ENCODE data around the gene WSB2.

DNA sequence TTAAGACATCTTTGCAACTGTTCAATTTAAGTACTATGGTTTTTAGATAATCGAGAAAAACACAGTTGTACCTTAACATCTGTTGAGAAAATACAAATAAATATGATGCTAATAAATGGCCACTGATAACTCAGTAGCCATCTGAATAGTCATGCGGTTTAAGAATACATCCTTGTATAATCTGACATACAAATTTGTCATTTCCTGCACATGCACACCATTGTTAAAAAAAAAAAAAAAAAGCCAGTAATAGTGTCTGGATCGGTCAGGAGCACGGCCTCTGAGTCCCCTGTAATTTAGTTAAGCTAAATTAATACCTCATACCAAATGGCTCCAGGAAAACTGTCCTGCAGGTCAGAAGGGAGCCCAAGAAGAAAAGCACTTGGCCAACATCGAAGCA is 27.7 kb downstream of the WSB2 start:
- TF ChIP-seq CTCF (IDR thresholded peaks at IDR 0.05) (no peak), POLR2A (IDR thresholded peaks at IDR 0.05) (no peak)
